ENCODE data around the gene IMPDH1. TPM values are rescaled to one million over a fixed set of nuclear protein-coding genes. Genes with fewer than 3 reads are reported as not detected.

The IMPDH1 gene
- total and polyA plus RNA-seq, 10 of the 15 experiments (the other 5 are each of a cell fraction or from before 2014, with no cell fraction given) = 0.50 to 61.3 (median 41.8) TPM

DNA sequence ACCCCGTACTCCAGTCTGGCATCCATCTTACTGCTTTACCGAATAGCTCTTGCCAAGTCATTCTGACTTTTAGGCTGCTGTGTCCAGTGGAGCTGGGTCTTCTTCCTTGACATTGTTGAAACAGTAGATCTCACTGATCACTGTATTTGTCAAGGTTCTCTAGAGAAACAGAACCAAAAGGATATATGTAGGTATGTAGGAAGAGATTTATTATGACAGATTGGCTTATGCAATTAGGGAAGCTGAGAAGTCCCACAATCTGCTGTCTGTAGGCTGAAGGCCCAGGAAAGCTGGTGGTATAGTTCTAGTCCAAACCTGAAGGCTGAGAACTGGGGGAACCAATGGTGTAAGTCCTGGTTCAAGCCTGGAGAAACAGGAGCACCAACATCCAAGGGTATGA is 36.2 kb downstream of the IMPDH1 start:
- POLR2A ChIA-PET = no interaction called here
- FAIRE-seq = no peak

More for the DNA sequence above, 36.2 kb downstream of the IMPDH1 start:
- TF ChIP-seq TCF3 (IDR thresholded peaks at IDR 0.05; ENCODE audit: borderline replicate concordance, insufficient read depth, low read depth, low read length) = no peak
- TF ChIP-seq CEBPB (IDR thresholded peaks at IDR 0.05; ENCODE audit: borderline replicate concordance in 1 of 2, low read depth in 2 of 2, low read length in 2 of 2) = no peak
- TF ChIP-seq CHD2 (IDR thresholded peaks at IDR 0.05; ENCODE audit: borderline replicate concordance, low read depth, low read length) = no peak
- TF ChIP-seq RFX5 (IDR thresholded peaks at IDR 0.05; ENCODE audit: low read depth, low read length) = no peak
- TF ChIP-seq SRF (IDR thresholded peaks at IDR 0.05; ENCODE audit: low read depth in 2 of 2, low read length in 2 of 2) = no peak
- TF ChIP-seq, protein P1, sequence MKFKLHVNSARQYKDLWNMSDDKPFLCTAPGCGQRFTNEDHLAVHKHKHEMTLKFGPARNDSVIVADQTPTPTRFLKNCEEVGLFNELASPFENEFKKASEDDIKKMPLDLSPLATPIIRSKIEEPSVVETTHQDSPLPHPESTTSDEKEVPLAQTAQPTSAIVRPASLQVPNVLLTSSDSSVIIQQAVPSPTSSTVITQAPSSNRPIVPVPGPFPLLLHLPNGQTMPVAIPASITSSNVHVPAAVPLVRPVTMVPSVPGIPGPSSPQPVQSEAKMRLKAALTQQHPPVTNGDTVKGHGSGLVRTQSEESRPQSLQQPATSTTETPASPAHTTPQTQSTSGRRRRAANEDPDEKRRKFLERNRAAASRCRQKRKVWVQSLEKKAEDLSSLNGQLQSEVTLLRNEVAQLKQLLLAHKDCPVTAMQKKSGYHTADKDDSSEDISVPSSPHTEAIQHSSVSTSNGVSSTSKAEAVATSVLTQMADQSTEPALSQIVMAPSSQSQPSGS (IDR thresholded peaks at IDR 0.05; ENCODE audit: low read length) = no peak
- TF ChIP-seq USF2 (IDR thresholded peaks at IDR 0.05; ENCODE audit: borderline replicate concordance, low read depth, low read length) = no peak
- TF ChIP-seq, protein P2, sequence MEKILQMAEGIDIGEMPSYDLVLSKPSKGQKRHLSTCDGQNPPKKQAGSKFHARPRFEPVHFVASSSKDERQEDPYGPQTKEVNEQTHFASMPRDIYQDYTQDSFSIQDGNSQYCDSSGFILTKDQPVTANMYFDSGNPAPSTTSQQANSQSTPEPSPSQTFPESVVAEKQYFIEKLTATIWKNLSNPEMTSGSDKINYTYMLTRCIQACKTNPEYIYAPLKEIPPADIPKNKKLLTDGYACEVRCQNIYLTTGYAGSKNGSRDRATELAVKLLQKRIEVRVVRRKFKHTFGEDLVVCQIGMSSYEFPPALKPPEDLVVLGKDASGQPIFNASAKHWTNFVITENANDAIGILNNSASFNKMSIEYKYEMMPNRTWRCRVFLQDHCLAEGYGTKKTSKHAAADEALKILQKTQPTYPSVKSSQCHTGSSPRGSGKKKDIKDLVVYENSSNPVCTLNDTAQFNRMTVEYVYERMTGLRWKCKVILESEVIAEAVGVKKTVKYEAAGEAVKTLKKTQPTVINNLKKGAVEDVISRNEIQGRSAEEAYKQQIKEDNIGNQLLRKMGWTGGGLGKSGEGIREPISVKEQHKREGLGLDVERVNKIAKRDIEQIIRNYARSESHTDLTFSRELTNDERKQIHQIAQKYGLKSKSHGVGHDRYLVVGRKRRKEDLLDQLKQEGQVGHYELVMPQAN (conservative IDR thresholded peaks at IDR 0.05) = no peak
- TF ChIP-seq SMC3 (IDR thresholded peaks at IDR 0.05; ENCODE audit: borderline replicate concordance, low read length) = no peak
- TF ChIP-seq CBX5 (IDR thresholded peaks at IDR 0.05; ENCODE audit: low read depth) = no peak
- TF ChIP-seq BCL11A (IDR thresholded peaks at IDR 0.05; ENCODE audit: low read depth, low read length) = no peak
- no peak for TF ChIP-seq EP300 (IDR thresholded peaks at IDR 0.05; ENCODE audit: borderline replicate concordance in 1 of 2, control insufficient read depth in 1 of 2, low read depth in 2 of 2, low read length in 2 of 2)
- no peak overlapping the region for H3K4me3 ChIP-seq
- RAD21 ChIA-PET (ENCODE audit: unreplicated experiment) = interaction anchor here (0.6 kb wide), 1 partner anchor 14 kb away, joined by 3 read pairs; no protein-coding TSS in a partner anchor
- H2AFZ ChIP-seq (ENCODE audit: control insufficient read depth, low read depth, low read length) = no peak overlapping the region
- H3K9me3 ChIP-seq (replicated peaks; ENCODE audit: control insufficient read depth, insufficient read depth, low read length) = no peaks in the 10 kb centered on the region
- no peak overlapping the region for H3K9ac ChIP-seq (ENCODE audit: control insufficient read depth, insufficient read depth, low read length)
- CTCF ChIA-PET = interaction anchor here (0.6 to 2.5 kb wide), 6 partner anchors 7 to 51 kb away, joined by 3 to 15 read pairs (median 4); no protein-coding TSS in a partner anchor
- no peaks in the 10 kb centered on the region for H3K36me3 ChIP-seq (ENCODE audit: control insufficient read depth in 2 of 2, insufficient read depth in 2 of 2, low read length in 1 of 2)
- H3K79me2 ChIP-seq (ENCODE audit: control insufficient read depth, insufficient read depth, low read length) = no peaks in the 10 kb centered on the region
- H3K27me3 ChIP-seq (replicated peaks in 1 of 2; ENCODE audit: control insufficient read depth in 2 of 2, insufficient read depth in 2 of 2, low read length in 1 of 2) = no peaks in the 10 kb centered on the region
- H3K4me1 ChIP-seq (ENCODE audit: control insufficient read depth, insufficient read depth, low read length) = no peaks in the 10 kb centered on the region
- H3K27ac ChIP-seq (ENCODE audit: control insufficient read depth, insufficient read depth) = no peak overlapping the region
- in situ Hi-C loops (cut with MboI) = no loop called here
- no peak overlapping the region for H3K4me2 ChIP-seq (ENCODE audit: control insufficient read depth, insufficient read depth)
- no TSS peak for BruUV-seq (replicated peaks)
- no peaks in the 10 kb centered on the region for H4K20me1 ChIP-seq (ENCODE audit: control insufficient read depth, insufficient read depth)
- intact Hi-C loops (cut with micrococcal nuclease; ENCODE audit: unreplicated experiment) = no loop called here
- WGBS (ENCODE audit: insufficient coverage, insufficient replicate concordance, low lambda C conversion rate, missing lambda C conversion rate) = 82% methylated on average over 2 of the region's 2 CpGs
- SMC1A ChIA-PET (ENCODE audit: uncharacterized antibody, unreplicated experiment) = no interaction called here
- ATAC-seq = no peak
- no peak for DNase-seq (ENCODE audit: low read depth, low spot score)

Data from GM12878 (cell line).